Activated T-cell treated with anti-CD3 and anti-CD28 coated beads, Interleukin-2, amount 50 U/mL, for 48 hours (primary cell): Measurements from ENCODE around the gene VPS35.
"Not testable (repeated sequence)": the region's sequence is repeated elsewhere in the genome, so short reads cannot be mapped to it uniquely, and the experiment has no call there.

Experiments
- DNase-seq, 2 experiments: peaks; one replicate each; pipeline ENCODE4 v3.0.0-alpha.2; 2020

The VPS35 gene

GRCh38 chr16:46711106-46712058, 22.4 kb upstream of the VPS35 start:
- DNase-seq = peak in 1 of 2 experiments; percentile 3

DNA sequence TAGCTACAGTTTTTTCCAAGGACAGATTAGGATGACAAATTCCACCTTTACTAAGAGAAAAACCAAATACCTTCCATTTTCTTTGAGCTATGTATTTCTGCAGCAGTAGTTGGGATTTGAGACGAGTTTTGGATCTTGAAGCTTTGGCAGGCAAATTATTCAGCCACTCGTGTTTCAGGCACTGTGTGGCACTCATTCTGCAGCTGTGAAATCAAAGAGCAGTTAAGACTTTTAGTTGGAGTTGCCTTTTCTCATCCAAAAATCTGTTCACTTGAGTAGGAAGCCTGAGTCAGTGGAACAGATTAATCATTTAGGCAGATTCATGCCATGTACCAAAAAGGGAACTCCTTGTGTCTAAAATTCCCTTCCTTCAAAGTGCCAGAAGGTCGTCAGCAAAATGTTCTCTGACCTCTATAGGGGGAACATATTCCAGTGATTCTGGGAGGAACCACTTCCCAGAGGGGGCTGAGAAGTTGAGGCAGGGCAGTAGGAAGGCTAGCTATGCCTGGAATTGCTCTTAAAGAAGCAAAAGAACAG, 20.6 kb upstream of the VPS35 start:
- no peak for DNase-seq

- DNase-seq = no peak
Measured at GRCh38 chr16:46706642-46707041, 17.7 kb upstream of the VPS35 start.

GRCh38 chr16:46702030-46702429, 13.1 kb upstream of the VPS35 start:
- no peak for DNase-seq

DNA sequence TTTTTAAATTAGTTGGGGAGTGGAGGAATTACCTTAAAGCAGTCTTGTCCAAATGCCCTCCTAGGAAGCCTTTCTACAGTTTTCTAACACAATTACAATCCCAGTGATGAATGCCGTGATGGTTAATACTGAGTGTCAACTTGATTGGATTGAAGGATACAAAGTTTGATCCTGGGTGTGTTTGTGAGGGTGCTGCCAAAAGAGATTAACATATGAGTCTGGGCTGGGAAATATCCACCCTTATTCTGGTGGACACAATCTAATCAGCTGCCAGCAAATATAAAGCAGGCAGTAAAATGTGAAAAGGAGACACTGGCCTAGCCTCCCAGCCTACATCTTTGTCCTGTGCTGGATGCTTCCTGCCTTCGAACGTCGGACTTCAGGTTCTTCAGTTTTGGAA, 12.6 kb upstream of the VPS35 start:
- no peak for DNase-seq

GRCh38 chr16:46700048-46700447, 11.1 kb upstream of the VPS35 start:
- no peak for DNase-seq

DNA sequence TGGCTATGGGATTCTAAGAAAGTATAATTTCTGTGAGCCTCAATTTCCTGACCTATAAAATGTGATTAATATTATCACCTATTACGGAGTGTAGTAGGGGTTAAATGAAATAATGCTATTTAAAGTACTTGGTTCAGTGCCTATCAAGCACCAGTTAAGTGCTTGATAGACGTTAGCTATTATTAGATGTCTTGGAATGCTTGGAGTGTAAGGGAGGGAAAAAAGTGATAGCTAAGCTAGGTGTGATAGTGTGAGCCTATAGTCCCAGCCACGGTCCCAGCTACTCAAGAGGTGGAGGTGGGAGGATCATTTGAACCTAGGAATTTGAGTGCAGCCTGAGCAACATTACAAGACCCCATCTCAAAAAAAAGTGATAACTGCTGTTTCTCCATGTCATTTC, 8.0 kb upstream of the VPS35 start:
- DNase-seq = no peak

GRCh38 chr16:46695937-46696336, 7.0 kb upstream of the VPS35 start:
- DNase-seq = no peak

DNA sequence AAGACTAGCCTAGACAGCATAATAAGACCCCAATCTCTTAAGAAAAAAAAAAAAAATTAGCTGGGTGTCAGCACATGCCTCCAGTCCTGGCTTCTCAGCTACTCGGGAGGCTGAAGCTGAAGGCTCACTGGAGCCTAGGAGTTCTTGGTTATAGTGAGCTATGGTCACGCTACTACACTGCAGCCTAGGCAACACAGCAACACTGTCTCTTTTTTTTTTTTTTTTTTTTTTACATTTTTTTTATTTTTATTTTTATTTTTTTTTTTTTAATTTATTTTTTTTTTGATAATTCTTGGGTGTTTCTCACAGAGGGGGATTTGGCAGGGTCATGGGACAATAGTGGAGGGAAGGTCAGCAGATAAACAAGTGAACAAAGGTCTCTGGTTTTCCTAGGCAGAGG, 4.6 kb upstream of the VPS35 start:
- DNase-seq = no peak

DNA sequence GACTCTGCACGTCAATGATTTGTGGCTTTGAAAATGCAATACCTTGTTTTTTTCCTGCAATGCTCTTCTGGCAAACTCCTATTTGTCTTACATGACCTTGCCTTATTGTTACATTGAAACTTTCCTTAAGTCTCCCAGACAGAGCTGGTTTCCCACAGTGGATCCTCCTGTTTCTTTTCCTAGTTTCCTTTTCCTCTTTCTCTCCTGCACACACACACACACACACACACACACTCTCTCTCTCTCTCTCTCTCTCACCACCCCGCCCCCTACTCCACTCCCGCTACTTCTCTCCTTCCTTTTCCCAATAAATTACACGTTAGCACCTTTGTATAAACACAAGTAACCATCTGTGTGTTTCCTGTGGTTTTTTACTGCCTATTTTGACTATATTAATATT, 2.7 kb upstream of the VPS35 start:
- no peak for DNase-seq

DNA sequence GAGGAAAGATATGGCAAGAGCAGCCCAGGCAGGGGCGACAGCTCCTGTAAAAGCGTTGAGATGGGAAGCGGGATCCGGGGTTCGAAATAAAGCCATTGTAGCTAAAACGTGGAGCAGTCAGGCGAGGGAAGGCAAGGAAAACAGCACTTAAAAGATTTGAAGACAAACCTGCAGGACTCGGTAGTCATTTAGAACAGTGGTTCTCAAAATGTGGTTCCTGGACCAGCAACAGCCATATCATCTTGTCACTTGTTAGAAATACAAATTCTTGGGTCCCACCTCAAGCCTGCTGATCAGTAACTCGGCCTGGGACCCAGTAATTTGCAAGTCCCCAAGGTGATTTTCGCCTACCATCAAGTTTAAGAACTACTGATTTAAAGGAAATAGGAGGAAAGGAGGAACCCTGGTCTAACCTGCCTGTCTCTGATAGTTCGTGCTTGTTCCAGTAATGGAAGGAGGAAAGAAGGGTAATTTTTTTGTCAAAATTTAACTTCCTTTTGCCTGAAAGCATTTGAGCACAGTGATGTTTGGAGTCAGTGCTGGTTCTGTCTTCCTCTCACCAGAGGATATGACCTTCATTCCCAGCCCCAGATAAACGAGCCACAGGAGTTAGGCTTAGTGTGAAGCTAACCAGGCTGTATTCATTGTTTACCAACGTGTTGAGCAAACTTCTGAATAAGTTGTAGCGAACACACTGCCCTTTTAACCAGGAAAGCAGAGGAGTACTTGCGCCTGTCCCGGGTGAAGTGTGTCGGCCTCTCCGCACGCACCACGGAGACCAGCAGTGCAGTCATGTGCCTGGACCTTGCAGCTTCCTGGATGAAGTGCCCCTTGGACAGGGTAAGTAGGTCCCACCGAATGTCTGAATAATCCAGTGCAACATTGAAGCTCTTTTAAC, 1.6 kb upstream of the VPS35 start:
- DNase-seq = no peak

GRCh38 chr16:46689365-46690280, 645 bp upstream of the VPS35 start, which contains the start of gene ORC6:
Gene ORC6 (plus strand): TSS chr16:46689659. CDS start chr16:46689706, 47 bp downstream.
- DNase-seq = peak; percentile 97 to 98

DNA sequence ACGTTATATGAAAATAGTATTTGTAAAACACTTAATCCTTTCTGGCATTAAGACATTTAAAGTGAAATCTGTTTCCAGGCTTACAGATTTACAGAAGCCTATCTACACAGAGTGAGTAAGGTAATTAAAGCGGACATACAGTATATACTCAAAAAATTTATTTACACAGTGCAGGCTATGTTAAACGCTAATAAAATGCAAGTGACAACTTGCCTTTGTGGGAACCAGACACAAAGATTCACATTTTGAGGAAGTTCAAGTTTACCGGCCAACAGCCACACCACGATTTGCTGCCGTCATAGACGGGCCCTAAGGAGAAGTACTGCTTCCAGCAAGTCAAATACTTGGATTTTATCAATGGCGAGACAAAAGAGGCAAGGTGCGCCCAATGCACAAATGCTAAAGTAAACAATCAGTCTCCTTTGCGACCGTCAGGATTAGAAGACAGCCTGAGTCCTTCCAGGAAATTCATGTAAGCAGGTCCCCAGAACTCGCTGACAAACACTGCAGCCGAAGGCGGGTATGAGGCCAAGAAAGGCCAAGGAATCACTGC, 801 bp downstream of the VPS35 start:
- DNase-seq = no peak

DNA sequence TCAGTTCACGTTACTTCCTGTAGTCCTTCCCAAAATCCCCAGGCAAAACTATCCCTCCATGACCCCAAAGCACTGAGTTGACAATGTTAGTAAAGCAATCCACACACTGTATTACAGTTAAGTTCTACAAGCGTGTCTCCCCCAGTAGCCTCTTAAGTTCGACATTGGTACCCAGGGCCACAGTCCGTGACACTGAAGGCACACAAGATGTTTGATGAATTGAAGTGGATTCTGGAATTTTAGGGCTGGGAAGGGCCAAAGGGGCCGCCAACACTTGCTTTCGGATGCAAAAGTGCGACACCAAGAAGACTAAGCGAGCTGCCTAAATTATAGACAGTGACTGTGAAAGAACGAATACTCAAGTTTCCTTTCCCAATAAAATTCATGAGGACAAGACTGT, 1.5 kb downstream of the VPS35 start:
- no peak for DNase-seq

DNA sequence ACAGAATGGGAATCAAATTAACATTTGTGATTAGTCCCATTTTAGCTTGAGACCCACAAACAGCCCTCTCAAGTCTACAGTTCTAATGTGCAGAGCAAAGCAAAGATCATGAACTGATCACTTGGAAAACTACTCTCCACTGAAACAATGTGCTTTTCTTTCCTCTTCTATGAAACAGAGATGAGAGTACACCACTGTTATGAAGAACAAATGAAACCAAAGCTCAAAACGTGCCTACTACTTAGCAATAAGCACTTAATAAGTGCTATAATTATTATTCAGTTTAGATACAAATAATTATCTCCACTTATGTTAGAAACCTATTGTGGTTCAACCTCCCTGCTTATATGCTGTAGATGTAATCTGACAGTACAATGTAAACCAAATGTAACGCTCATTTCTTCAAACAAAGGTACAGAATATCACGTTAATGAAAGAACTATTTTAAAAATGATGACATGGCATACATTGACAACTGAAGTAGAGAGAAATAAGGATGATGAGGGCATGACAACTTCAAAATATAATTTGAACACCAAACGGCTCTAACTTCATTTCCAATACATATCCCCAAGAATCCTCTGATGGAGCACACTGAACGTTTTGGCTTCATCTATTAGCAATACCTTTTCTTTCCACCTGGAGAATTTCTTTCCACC, 2.0 kb downstream of the VPS35 start:
- no peak for DNase-seq

DNA sequence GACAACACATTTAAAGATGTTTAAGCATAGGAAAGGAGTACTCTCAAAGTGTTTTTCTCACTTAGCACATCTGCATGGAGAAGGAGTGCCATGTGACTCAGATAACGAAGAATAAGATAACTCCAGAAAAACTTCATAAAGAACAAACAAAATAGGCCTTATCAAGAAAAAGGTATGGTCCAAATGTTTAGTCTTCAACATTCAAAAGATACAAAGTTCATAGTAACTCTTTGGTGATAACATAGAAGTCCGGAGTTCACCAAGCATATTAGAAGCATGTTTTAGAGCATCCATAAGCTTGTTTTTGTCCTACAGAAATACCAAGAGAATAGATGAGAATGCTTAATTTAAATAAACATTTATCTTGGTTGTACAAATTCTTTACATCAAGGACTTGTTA, 7.1 kb downstream of the VPS35 start:
- DNase-seq = not testable (repeated sequence)

GRCh38 chr16:46677943-46678342, 11.0 kb downstream of the VPS35 start:
- not testable (repeated sequence) for DNase-seq

GRCh38 chr16:46673320-46674013, 15.5 kb downstream of the VPS35 start:
- peak; percentile 43 to 54 for DNase-seq

- DNase-seq = no peak
Measured at GRCh38 chr16:46662123-46662522, 26.9 kb downstream of the VPS35 start.

DNA sequence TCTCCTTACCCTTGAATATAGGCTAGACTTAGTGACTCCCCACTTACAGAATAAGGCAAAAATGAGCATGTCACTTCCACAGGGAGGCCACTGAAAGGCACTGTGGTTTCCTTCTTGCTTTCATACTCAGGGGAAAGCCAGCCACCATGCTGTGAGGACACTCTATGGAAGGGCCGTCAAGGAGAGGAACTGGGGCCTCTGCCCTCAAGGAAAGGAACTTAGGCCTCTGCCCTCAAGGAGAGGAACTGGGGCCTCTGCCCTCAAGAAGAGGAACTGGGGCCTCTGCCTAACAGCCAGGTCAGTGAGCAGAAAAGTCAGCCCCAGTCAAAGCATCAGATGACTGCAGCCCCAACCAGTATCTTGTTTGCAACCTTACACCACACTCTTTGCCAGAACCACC, 30.1 kb downstream of the VPS35 start:
- DNase-seq = peak; percentile 42 to 46

GRCh38 chr16:46651305-46651704, 37.7 kb downstream of the VPS35 start:
- DNase-seq = no peak
